Cardiac fibroblast (primary cell): ENCODE data around the gene ADAMTS2.

ENCODE experiments used
- DNase-seq, 2 donors: peaks; one replicate each; pipeline versions ENCODE4 v3.0.0 to v3.0.0-alpha.2; 2010; ENCODE audit warnings: low read depth in 2 of 2
- H3K4me3 ChIP-seq, 2 donors: replicated peaks in 1 of 2; 1 replicate in 1 of 2; 2 replicates in 1 of 2; pipeline ENCODE4 v1.5.1; 2011; ENCODE audit warnings: low read depth in 2 of 2, low read length in 2 of 2, mild to moderate bottlenecking in 2 of 2, moderate library complexity in 1 of 2
- TF ChIP-seq, protein P1 (sequence below): IDR thresholded peaks from one replicate; pipeline ENCODE4 v1.5.1; 2011; ENCODE audit warnings: low read depth, mild to moderate bottlenecking, low read length, inconsistent platforms

The ADAMTS2 gene

DNA sequence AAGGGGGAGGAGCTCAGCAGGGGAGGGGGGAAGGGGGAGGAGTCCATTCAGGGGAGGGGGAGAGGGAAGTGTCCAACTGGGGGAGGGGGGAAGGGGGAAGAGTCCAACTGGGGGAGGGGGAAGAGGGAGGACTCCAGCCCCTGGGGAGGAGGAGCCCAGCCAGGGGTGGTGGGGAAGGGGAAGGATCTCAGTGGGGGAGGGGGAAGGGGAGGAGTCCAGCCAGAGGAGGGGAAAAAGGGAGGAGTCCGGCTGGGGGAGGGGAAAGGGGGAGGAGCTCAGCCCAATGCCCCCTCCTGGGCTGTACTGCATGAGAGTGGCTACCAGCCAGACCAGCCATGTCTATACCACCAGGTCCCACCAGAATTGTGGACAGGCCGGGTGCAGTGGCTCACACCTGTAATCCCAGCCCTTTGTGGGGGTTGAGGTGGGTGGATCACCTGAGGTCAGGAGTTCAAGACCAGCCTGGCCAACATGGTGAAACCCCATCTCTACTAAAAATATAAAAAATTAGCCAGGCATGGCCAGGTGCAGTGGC is 30.6 kb upstream of the ADAMTS2 start:
- H3K4me3 ChIP-seq = no peak overlapping the region
- TF ChIP-seq, protein P1, sequence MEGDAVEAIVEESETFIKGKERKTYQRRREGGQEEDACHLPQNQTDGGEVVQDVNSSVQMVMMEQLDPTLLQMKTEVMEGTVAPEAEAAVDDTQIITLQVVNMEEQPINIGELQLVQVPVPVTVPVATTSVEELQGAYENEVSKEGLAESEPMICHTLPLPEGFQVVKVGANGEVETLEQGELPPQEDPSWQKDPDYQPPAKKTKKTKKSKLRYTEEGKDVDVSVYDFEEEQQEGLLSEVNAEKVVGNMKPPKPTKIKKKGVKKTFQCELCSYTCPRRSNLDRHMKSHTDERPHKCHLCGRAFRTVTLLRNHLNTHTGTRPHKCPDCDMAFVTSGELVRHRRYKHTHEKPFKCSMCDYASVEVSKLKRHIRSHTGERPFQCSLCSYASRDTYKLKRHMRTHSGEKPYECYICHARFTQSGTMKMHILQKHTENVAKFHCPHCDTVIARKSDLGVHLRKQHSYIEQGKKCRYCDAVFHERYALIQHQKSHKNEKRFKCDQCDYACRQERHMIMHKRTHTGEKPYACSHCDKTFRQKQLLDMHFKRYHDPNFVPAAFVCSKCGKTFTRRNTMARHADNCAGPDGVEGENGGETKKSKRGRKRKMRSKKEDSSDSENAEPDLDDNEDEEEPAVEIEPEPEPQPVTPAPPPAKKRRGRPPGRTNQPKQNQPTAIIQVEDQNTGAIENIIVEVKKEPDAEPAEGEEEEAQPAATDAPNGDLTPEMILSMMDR = no peak
- no peak for DNase-seq

DNA sequence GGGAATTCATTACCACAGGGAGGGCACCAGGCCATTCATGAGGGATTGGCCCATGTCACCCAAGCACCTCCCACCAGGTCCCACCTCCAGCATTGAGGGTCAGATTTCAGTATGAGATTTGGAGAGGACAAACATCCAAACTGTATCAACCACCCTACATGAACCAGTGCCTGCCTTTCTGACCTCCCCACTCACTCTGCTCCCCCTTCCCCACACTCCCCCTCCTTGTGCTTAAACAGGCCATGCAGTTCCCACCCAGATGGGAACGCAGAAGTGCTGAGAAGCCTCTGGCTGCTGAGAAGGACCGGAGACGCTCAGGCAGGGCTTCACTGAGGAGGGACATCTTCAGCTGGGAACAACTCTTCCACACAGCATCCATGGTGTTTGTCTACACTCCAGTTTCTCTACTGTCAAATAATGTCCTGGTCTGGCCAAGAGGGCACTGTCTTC is 30.0 kb upstream of the ADAMTS2 start:
- no peak overlapping the region for H3K4me3 ChIP-seq
- no peak for DNase-seq
- TF ChIP-seq, protein P1 = no peak

DNA sequence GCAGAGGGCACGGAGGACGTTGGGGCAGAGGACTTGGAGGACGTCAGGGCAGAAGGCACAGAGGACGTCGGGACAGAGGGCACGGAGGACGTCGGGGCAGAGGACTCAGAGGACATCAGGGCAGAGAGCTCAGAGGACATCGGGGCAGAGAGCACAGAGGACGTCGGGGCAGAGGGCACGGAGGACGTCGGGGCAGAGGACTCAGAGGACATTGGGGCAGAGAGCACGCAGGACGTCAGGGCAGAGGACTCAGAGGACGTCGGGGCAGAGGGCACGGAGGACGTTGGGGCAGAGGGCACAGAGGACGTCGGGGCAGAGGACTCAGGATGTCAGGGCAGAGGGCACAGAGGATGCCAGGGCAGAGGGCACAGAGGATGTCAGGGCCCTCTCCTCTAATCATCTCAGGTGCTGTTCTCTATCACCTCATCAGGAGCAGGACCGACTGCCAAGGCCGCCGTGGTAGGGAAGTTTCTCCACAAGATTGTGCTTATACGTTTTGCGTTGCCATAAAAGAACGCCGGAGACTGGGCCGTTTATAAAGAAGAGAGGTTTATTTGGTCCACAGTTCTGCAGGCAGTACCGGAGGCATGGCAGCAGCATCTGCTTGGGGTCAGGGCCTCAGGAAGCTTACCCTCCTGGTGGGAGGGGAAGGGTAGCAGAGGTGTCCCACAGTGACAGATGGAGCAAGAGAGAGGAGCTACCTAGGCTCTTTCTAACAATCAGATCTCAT is 29.4 kb upstream of the ADAMTS2 start:
- TF ChIP-seq, protein P1 = no peak
- DNase-seq = no peak
- no peak overlapping the region for H3K4me3 ChIP-seq

DNA sequence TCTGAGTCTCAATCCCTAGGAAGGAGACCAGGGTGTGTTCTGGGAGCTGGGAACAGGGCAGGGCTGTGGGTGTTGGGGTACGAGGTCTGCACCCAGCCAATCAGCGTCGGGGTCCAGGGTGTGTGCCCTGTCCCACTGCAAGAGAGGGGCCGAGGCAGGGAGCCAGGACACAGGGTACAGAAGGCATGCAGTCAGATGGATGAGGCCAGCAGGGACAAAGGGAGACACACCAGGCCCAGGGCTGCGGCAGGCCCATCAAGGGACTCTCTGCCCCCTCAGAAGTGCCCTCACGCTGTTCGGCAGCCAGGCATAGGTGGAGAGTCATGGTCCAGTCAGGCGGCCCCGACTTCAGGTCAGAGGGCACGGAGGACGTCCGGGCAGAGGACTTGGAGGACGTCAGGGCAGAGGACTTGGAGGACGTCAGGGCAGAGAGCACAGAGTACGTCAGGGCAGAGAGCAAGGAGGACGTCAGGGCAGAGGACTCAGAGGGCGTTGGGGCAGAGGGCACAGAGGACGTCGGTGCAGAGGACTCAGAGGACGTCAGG is 28.8 kb upstream of the ADAMTS2 start:
- no peak for DNase-seq

DNA sequence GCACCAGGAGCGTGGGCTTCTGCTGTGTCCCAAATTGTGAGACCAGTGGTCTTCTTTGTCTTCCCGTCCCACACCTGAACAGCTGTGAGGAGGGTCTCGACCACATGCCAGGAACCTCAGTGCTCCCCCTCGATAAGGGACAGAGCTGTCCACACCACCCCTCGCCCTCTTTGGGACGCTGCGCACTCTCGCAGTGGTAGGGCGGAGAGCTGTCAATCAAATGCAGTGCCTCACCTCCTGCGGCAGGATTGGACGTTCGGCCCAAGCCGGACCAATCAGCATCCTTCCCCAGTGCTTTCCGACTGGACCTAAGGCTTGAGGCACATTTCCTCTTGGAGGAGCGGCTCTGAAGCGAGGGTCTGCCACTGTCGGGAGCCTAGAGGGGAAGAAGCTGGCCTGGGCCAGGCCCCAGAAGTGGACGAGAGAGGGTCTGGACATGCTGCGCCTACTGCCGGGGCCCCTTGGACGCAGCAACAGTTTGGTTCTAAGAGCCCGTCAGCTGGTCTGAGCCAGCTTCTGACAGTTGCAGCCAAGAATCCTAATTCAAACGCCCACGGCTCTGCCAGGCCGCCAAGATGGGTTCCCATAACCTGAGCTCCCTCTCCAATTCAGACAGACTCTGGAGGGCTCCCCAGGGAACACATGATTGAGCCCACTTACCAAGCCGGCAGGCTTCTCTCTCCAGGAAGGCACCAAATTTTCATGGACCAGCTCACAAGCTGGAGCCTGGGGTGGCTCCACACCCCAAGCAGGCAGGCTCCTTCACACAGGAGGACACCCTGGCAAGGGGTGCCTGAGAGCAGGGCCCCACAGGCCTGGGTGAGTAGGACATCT is 28.1 kb upstream of the ADAMTS2 start:
- DNase-seq = no peak
- H3K4me3 ChIP-seq = no peak overlapping the region
- TF ChIP-seq, protein P1 = no peak

More for the DNA sequence above, 28.8 kb upstream of the ADAMTS2 start:
- TF ChIP-seq, protein P1 = no peak
- no peak overlapping the region for H3K4me3 ChIP-seq

DNA sequence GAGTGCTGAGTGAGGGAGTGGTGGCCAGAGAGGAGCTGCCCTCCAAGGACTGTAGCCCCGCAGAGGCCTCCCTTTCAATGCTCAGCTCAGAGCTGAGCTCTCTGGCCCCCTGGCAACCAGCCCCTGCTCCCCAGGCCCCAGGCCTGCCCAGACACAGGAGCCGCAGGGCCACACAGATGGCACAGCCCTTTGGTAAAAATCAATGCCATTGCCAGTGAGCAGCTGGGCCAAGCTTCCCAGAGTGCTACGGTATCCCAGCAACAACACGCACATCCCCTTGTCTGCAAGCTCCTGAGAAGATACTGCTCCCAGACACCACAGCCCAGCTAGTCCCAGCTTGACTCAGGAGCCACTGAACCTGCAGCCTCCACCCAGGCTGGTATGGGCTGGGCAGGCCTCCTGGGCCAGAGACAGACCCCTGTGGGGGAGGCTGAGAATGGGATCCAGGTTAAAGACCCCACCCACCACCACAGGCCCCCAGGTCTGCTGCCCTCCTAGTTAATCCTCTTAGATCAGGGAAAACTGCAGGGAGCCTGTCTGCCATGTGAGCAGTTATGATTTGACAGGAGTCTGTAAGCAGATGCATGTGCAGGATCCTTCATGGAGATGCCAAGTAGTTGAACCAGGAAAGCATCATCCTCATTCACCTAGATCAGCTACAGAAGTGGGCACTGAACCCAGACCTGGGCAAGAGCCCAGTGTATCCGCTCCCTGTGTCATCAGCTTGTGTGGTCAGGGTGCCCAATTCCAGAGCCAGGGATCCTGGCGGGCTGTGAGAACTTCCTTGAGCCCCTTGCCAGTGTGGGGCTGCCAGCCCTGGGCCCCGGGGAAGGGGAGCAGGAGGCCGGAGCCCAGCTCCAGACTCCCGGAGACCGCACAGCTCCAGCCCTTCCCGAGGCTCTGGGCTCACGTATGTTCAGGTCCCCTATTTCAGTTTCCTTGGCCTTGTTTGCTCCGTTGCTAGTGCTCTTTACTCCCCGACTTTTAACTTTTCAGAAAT is 26.7 kb upstream of the ADAMTS2 start:
- H3K4me3 ChIP-seq = no peak overlapping the region
- TF ChIP-seq, protein P1 = no peak
- DNase-seq = no peak
